ACC112 (cell line): ENCODE measurements around the gene CDH24.

Experiments used
- H2AFZ ChIP-seq: fragments of 200-600 bp; sonication (generic); one replicate; pipeline ENCODE4 v1.6.0; 2017; ENCODE audit warnings: antibody characterized with exemption, low read length; ENCODE audit not compliant: unreplicated experiment
- H3K27ac ChIP-seq: fragments of 200-600 bp; sonication (generic); 2 replicates; pipeline ENCODE4 v1.5.1; 2014; ENCODE audit warnings: low read depth, mild to moderate bottlenecking, antibody characterized with exemption, low read length, moderate library complexity
- H3K27me3 ChIP-seq: fragments of 200-600 bp; sonication (generic); 2 replicates; pipeline ENCODE4 v1.6.1; 2014; ENCODE audit warnings: mild to moderate bottlenecking, antibody characterized with exemption, low read length, moderate library complexity, mixed read lengths; ENCODE audit not compliant: insufficient read depth
- H3K36me3 ChIP-seq: fragments of 200-600 bp; sonication (generic); 2 replicates; pipeline ENCODE4 v1.6.1; 2016; ENCODE audit warnings: mild to moderate bottlenecking, antibody characterized with exemption, low read length, moderate library complexity, mixed read lengths; ENCODE audit not compliant: insufficient read depth
- H3K4me1 ChIP-seq: fragments of 200-600 bp; sonication (generic); one replicate; pipeline ENCODE4 v1.6.1; 2016; ENCODE audit warnings: low read length, mixed read lengths; ENCODE audit not compliant: insufficient read depth, unreplicated experiment, control insufficient read depth
- H3K4me3 ChIP-seq: fragments of 200-600 bp; sonication (generic); 2 replicates; pipeline ENCODE4 v1.5.1; 2014; ENCODE audit warnings: mild to moderate bottlenecking, low read depth, low read length
- H3K79me2 ChIP-seq: fragments of 200-600 bp; sonication (generic); one replicate; pipeline ENCODE4 v1.6.0; 2016; ENCODE audit warnings: low read length; ENCODE audit not compliant: control insufficient read depth, unreplicated experiment, insufficient read depth

Gene CDH24

GRCh38 chr14:23071244-23071920 lies 14.1 kb upstream of the CDH24 start:
- Histone ChIP-seq H3K36me3 (peaks cover 36% of the 10 kb centered on the region), H3K27me3 (no peaks in the 10 kb centered on the region), H3K4me3 (peak overlapping the region; percentile 92), H3K4me1 (peaks cover 37% of the 10 kb centered on the region), H3K27ac (peak overlapping the region; percentile 71), H2AFZ (no peak overlapping the region), H3K79me2 (peaks cover 59% of the 10 kb centered on the region)

- Histone ChIP-seq H3K4me1 (peaks cover 37% of the 10 kb centered on the region), H3K4me3 (peak overlapping the region; percentile 92), H3K36me3 (peaks cover 39% of the 10 kb centered on the region), H3K79me2 (peaks cover 59% of the 10 kb centered on the region), H2AFZ (no peak overlapping the region), H3K27ac (peak overlapping the region; percentile 71), H3K27me3 (no peaks in the 10 kb centered on the region)
Measured at GRCh38 chr14:23070262-23071129, 13.2 kb upstream of the CDH24 start.

- peak overlapping the region; percentile 30 for H3K4me3 ChIP-seq
- peaks cover 37% of the 10 kb centered on the region for H3K4me1 ChIP-seq
- H3K36me3 ChIP-seq: peaks cover 41% of the 10 kb centered on the region
- peaks cover 52% of the 10 kb centered on the region for H3K79me2 ChIP-seq
- no peaks in the 10 kb centered on the region for H3K27me3 ChIP-seq
- H3K27ac ChIP-seq: peak overlapping the region; percentile 48
- H2AFZ ChIP-seq: no peak overlapping the region
Measured at GRCh38 chr14:23069413-23069806, 12.1 kb upstream of the CDH24 start.

GRCh38 chr14:23068789-23069412 lies 11.6 kb upstream of the CDH24 start:
- Histone ChIP-seq H3K27ac (peak overlapping the region; percentile 48), H3K4me3 (peak overlapping the region; percentile 30), H2AFZ (no peak overlapping the region), H3K36me3 (peaks cover 44% of the 10 kb centered on the region), H3K4me1 (peaks cover 37% of the 10 kb centered on the region), H3K79me2 (peaks cover 52% of the 10 kb centered on the region), H3K27me3 (no peaks in the 10 kb centered on the region)

- Histone ChIP-seq H3K4me1 (peaks cover 37% of the 10 kb centered on the region), H3K4me3 (peak overlapping the region; percentile 22; the same call in 1 of the 2 replicates), H3K27ac (no peak overlapping the region), H3K27me3 (no peaks in the 10 kb centered on the region), H2AFZ (no peak overlapping the region), H3K36me3 (peaks cover 51% of the 10 kb centered on the region), H3K79me2 (peaks cover 52% of the 10 kb centered on the region)
Measured at GRCh38 chr14:23067847-23068788, 10.8 kb upstream of the CDH24 start.

GRCh38 chr14:23066855-23067744 lies 9.8 kb upstream of the CDH24 start:
- H2AFZ ChIP-seq: no peak overlapping the region
- H3K27ac ChIP-seq: no peak overlapping the region
- H3K36me3 ChIP-seq: peaks cover 51% of the 10 kb centered on the region
- peaks cover 52% of the 10 kb centered on the region for H3K79me2 ChIP-seq
- peaks cover 39% of the 10 kb centered on the region for H3K4me1 ChIP-seq
- H3K27me3 ChIP-seq: no peaks in the 10 kb centered on the region
- no peak overlapping the region for H3K4me3 ChIP-seq

- Histone ChIP-seq H3K79me2 (peaks cover 52% of the 10 kb centered on the region), H3K4me3 (no peak overlapping the region), H3K36me3 (peaks cover 49% of the 10 kb centered on the region), H3K27ac (no peak overlapping the region), H3K27me3 (no peaks in the 10 kb centered on the region), H3K4me1 (peaks cover 33% of the 10 kb centered on the region), H2AFZ (no peak overlapping the region)
Measured at GRCh38 chr14:23066368-23066767, 9.0 kb upstream of the CDH24 start.

- H3K79me2 ChIP-seq: peaks cover 34% of the 10 kb centered on the region
- H3K27ac ChIP-seq: no peak overlapping the region
- H3K36me3 ChIP-seq: peaks cover 60% of the 10 kb centered on the region
- no peaks in the 10 kb centered on the region for H3K27me3 ChIP-seq
- no peak overlapping the region for H3K4me3 ChIP-seq
- H3K4me1 ChIP-seq: peaks cover 23% of the 10 kb centered on the region
- H2AFZ ChIP-seq: no peak overlapping the region
Measured at GRCh38 chr14:23063601-23064000, 6.3 kb upstream of the CDH24 start.

GRCh38 chr14:23062002-23062401 lies 4.7 kb upstream of the CDH24 start:
- H3K79me2 ChIP-seq: peaks cover 19% of the 10 kb centered on the region
- H3K4me3 ChIP-seq: no peak overlapping the region
- peaks cover 12% of the 10 kb centered on the region for H3K4me1 ChIP-seq
- peak overlapping the region; percentile 63 for H3K27ac ChIP-seq
- H3K36me3 ChIP-seq: peaks cover 48% of the 10 kb centered on the region
- no peak overlapping the region for H2AFZ ChIP-seq
- H3K27me3 ChIP-seq: no peaks in the 10 kb centered on the region
